ENCODE results near the gene CCM2.
A peak's percentile ranks its signal among the peaks of the same experiment; 100 is the strongest.

CCM2 gene

GRCh38 chr7:45086331-45087065, 86.5 kb downstream of the CCM2 start:
- no peak for DNase-seq

GRCh38 chr7:45087301-45088145, 87.5 kb downstream of the CCM2 start:
- DNase-seq = no peak

DNA sequence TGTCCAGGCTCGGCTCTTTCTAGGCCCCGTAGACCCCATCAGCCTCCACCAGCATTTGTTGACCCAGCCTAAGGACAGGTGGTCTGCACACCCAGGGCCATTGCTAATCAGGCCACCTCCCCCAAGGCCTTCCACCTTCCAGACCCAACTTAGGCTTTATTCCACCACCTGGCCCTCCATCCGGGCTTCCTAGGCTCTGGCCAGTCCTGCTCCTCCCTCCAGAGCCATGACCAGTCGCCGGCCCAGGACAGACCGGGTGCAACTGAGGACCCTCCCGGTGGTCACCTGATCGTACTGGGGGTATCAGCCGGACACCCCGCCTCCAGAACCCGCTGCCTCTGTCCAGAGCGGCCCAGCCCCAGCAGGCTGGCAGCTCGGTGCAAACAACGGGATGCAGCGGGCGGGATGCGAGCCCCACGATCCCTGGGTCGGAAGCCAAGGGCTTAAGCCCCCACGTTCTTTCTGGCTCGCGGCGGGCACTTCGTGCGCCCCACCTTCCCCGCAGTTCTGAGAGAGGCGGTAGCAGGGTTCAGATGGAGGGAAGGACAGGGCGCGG, 88.2 kb downstream of the CCM2 start:
- DNase-seq = no peak

DNA sequence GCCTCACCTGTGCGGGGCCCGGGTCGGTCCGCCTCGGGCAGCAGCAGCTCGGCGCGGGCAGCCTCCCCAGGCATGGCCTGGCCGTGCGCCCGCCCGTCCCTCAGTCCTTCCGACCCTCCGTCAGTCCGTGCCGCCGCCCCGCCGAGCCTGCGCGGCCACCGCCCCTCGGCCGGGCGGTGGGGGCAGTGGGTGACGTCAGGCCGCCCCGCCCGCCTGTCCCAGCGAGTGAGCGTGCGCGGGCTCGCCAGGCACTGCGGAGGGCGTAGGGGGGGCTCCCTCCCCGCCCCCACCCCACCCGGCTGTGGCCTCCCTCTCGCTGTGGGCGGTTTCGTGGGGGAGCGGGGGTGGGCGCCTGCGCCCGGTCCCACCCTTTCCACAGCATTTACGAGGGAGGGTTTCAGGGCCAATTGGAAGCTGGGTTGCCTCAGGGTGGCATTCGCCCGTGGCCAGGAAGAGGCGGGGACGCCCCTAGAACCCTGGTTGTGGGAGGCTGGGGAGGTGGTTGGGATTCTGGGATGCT, 88.9 kb downstream of the CCM2 start, which contains the start of gene NACAD:
NACAD (minus strand) TSS at position 149 of the 520 bp plus-strand sequence; CDS start at position 74, 75 bp downstream.
- DNase-seq = peak in 1 of 2 experiments; percentile 65

DNA sequence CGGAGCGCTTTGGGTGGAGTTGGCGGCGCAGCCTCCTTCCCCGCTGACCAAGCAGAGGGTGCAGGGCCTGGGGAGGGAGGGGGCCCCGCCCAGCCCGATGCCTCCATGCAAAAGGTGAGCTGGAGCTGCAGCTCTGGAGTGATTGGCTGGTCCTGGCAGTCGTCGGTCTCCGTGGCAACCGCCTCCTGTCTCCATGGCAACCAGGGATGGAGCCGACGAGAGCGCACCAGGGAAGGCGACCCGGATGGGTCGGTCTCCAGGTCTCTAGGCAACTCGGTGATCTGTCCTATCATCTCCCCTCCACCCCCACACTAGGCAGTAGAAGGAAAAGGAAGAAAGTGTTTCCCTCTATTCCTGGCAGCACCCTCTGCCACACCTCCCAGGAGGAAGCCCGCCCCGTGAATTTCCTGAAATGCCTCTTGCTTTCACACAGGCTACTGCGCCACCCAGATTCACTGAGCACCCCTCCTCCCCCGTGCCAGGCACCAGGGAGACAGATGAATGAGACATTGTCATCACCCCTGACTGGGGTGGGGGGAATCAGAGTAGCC, 89.4 kb downstream of the CCM2 start:
- DNase-seq = peak; percentile 41 to 77

- no peak for DNase-seq
These were observed 92.3 kb downstream of the CCM2 start for GRCh38 chr7:45092100-45092930.

GRCh38 chr7:45092931-45093235, 92.9 kb downstream of the CCM2 start:
- DNase-seq = no peak

GRCh38 chr7:45098983-45099839, 99.2 kb downstream of the CCM2 start:
- DNase-seq = no peak

DNA sequence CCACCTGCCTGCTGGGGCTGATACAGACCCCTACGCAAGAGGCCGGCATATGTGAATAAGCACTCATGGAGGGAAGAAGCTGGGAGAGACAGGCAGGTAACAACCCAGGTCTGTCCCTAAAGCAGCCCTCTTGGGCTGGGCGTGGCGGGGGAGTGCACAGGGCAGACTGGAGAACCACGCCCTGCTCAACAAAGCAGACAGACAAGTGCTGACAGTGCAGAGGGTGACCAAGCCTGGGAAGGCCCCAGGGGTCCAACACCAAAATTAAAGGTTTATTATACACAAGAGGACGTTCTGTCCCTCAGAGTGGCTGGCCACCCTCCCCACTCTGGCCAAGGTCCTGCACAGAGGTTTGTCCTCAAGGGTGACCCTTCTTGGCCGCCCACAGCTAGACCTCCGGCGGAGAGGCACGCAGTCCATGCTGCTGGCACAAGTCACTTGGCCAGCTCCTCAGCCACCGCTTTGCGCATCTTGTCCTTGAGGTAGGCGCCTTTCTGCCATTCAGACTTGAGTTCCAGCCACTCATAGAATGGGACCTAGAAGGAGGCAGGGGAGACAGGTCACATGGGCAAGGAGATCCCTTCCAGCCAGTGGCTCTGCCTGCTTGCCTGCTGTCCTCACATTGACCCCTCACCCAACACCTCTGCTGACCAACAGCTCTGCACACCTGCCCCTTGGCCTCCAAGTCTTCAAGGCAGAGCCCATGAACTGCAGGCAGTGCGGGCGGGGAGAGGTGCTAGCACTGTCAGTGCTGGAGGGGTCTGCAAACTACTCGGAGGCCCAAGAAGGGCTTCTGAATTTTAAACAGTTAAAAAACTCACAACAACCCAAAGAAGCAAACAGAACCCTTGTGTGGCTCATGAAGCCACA, 100.1 kb downstream of the CCM2 start:
- no peak for DNase-seq

GRCh38 chr7:45100761-45101480, 100.9 kb downstream of the CCM2 start:
- DNase-seq = no peak

DNA sequence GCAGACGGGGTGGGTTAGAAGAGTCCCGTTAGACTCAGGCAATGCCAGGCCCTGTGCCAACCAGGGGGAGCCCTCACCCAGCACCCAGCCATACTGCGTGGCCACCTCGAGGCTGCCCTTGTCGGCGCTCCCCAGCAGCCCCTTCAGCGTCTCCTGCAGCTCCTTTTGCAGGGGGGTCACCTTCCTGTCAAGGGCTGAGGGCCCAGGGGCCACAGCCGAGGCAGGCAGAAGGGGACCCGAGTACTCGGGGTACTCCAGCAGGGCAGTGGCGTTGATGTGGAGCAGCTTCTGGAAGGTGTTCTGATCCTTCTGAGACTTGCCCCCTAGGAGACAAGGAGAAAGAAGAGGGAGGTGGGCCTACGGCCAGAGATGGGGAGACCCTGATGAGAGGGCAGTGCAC, 101.7 kb downstream of the CCM2 start:
- DNase-seq = no peak

DNA sequence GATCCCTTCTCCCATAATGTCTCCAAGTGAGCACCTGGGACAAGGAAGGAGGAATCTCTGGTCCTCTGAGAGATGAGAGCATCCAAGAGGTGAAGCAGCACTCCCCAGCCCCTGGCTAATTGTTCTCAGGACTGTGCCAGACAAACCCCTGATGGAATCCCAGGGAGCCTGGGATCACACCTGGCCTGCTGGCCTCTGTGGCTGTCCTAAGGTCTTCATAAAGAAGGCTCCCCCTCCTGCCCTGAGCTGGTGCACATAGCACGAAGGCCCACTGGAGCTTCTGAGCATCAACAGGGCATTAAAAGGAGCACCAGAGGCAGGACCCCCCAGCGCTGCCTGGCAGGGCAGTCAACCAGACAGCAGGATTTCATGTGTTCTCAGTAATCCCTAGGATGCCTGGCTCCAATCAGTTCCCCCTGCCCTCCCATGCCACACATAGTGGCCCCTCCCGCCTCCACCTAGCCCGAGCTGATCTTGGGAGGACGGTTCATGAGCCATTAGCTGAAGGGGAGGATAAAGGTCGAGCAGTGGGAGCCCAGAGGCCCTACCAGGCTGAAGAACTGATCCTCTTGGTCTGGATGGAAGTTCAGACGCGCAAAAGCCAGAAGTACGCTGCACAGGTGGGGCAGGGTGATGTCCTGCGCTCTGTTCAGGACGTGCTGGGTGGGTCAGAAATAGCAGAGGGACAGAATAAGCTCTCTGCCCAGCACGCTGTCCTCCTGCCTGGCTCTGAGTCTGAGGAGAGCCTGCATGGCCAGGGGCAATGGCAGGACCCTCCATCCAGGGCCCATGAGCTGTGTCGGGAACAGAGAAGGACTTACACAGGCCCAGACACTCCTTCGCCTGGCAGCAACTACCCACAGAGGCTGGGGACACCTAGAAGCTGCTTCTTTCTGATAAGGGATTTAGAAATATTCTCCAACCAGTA, 103.0 kb downstream of the CCM2 start:
- DNase-seq = no peak

GRCh38 chr7:45103958-45104843, 104.2 kb downstream of the CCM2 start:
- no peak for DNase-seq

DNA sequence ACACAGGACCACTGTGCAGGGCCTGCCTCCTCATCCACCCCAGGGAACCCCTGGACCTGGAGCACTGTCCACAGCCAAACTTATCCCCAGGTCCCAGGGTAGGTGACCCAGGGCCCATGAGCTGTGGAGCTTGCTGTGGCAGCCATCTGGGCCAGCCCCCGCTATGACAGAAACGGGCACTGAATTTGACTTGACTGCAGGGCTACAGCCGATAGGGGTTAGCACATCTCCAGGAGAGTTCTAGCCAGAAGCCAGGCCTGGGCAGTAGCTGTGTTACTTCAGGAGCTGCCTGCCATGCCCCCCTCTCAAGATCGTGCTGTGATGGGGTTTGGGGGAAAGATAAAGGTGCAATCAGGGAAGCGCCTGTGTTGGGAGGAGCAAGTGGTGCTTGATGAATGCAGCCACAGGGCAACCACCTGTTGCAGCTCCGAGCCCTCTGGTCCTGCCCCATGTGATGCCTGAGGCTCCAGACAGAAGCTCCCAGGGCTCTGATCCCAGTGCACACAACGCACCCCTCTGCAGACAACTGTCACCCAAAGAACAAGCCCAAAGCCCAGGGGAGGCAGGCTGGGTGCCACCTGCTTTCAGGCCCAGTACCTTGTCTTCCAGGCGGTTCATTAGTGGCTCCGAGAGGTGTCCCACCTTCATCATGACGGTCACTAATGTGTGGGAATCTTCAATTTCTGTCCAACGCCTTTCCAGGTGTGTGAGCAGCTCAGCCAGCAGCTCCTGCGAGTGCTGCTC, 105.0 kb downstream of the CCM2 start:
- DNase-seq = no peak

DNA sequence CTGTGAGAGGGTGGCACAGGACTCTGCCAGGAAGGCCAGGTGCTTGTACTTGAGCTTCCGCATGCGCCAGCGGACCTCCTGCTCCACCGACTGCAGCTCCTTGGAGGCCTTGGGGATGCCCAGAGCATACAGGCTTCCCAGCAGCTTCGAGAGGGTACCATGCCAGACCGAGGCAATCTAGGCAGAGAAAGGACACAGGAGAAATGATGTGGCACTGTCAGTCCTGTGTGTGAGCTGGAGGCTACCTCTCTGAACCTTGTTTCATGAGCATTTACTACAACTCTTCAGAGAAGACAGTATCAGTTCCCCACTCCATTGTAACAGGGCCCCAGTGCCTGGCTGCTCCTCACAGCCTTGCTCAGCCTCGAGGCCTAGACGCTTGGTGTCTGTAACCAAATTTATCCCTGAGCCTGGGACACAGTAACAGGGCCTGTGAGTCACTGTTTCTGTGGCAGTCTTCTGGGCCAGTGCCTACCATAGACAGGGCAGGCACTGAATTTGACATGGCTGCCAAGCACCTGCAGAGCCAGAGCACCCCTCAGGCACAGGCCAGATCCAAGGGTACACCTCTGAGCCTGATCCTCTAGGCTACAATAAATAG, 105.7 kb downstream of the CCM2 start:
- DNase-seq = no peak

- DNase-seq = no peak
These were observed 106.8 kb downstream of the CCM2 start for GRCh38 chr7:45106820-45107219.

Data from NCI-H446 (cell line).